Fibroblast of pulmonary artery (primary cell): Measurements from ENCODE around the gene NACA.

Source experiments
- DNase-seq: peaks from one replicate; pipeline ENCODE4 v3.0.0-alpha.2; 2010; ENCODE audit warnings: low read depth
- H3K4me3 ChIP-seq: replicated peaks from 2 replicates; pipeline ENCODE4 v1.5.1; 2011; ENCODE audit warnings: low read depth, mild to moderate bottlenecking, control low read depth, low read length, moderate library complexity
- CTCF ChIP-seq: IDR thresholded peaks from 2 replicates; pipeline ENCODE4 v1.5.1; 2011; ENCODE audit warnings: mild to moderate bottlenecking, control low read depth, low read length, inconsistent platforms; ENCODE audit errors: missing control alignments

Gene NACA

GRCh38 chr12:56678852-56679251, 46.2 kb downstream of the NACA start:
- no peak for DNase-seq
- H3K4me3 ChIP-seq, result no peak overlapping the region
- no peak for TF ChIP-seq CTCF

- no peak for DNase-seq
- no peak overlapping the region for H3K4me3 ChIP-seq
Observed at GRCh38 chr12:56677680-56678079, 47.4 kb downstream of the NACA start.

GRCh38 chr12:56676851-56677580, 48.1 kb downstream of the NACA start:
- DNase-seq, result no peak

More at GRCh38 chr12:56677680-56678079, 47.4 kb downstream of the NACA start:
- no peak for TF ChIP-seq CTCF

GRCh38 chr12:56671608-56672007, 53.5 kb downstream of the NACA start:
- TF ChIP-seq CTCF, result no peak
- H3K4me3 ChIP-seq, result no peak overlapping the region
- no peak for DNase-seq

More at GRCh38 chr12:56676851-56677580, 48.1 kb downstream of the NACA start:
- TF ChIP-seq CTCF, result no peak
- H3K4me3 ChIP-seq, result no peak overlapping the region

- no peak for TF ChIP-seq CTCF
- no peak overlapping the region for H3K4me3 ChIP-seq
- no peak for DNase-seq
Observed at GRCh38 chr12:56670836-56671235, 54.3 kb downstream of the NACA start.

- DNase-seq, result no peak
- no peak for TF ChIP-seq CTCF
- no peak overlapping the region for H3K4me3 ChIP-seq
Observed at GRCh38 chr12:56668197-56668457, 57.0 kb downstream of the NACA start.
